ENCODE measurements around the gene CYP2S1. TPM values are rescaled to one million over a fixed set of nuclear protein-coding genes. Genes with fewer than 3 reads are reported as not detected.
A peak's percentile ranks its signal among the peaks of the same experiment; 100 is the strongest.

CYP2S1 gene
- polyA plus RNA-seq, 6 donors from 2014 or later = not detected

- Mint-ChIP-seq H3K36me3 (no peaks in the 10 kb centered on the region), H3K4me3 (no peak overlapping the region), H3K4me1 (peaks cover 0 to 5% (median 0%) of the 10 kb centered on the region in 3 donors), H3K27me3 (peaks cover 0 to 7% (median under 1%) of the 10 kb centered on the region in 3 donors), H3K27ac (no peak overlapping the region), H3K9me3 (no peaks in the 10 kb centered on the region)
- ATAC-seq (ENCODE audit: low read depth in 2 of 2) (no peak), DNase-seq (no peak)
Observed at GRCh38 chr19:41206456-41206855, 13.4 kb downstream of the CYP2S1 start.

- ATAC-seq (ENCODE audit: low read depth in 2 of 2) (no peak), DNase-seq (no peak)
- H3K9me3 Mint-ChIP-seq = no peaks in the 10 kb centered on the region
- peaks cover 0 to 7% (median 3%) of the 10 kb centered on the region in 3 donors for H3K27me3 Mint-ChIP-seq
- H3K27ac Mint-ChIP-seq = peak overlapping the region in 2 of 6 donors; percentile 15 to 47
- H3K36me3 Mint-ChIP-seq = no peaks in the 10 kb centered on the region
- peaks cover 0 to 5% (median 0%) of the 10 kb centered on the region in 3 donors for H3K4me1 Mint-ChIP-seq
- H3K4me3 Mint-ChIP-seq = peak overlapping the region in 1 of 8 donors; percentile 5
Observed at GRCh38 chr19:41206926-41207750, 14.1 kb downstream of the CYP2S1 start.

GRCh38 chr19:41214161-41214560 lies 21.1 kb downstream of the CYP2S1 start:
- Mint-ChIP-seq H3K27me3 (peaks cover 18 to 41% (median 37%) of the 10 kb centered on the region in 3 donors), H3K27ac (peak overlapping the region in 2 of 6 donors; percentile 57 to 84), H3K9me3 (peaks cover 0 to 3% (median 0%) of the 10 kb centered on the region in 7 donors), H3K4me3 (no peak overlapping the region), H3K4me1 (peaks cover 0 to 11% (median 7%) of the 10 kb centered on the region in 3 donors), H3K36me3 (no peaks in the 10 kb centered on the region)
- ATAC-seq (ENCODE audit: low read depth in 2 of 2) = no peak
- no peak for DNase-seq

GRCh38 chr19:41217741-41218140 lies 24.7 kb downstream of the CYP2S1 start:
- Mint-ChIP-seq H3K9me3 (peaks cover 0 to 3% (median 0%) of the 10 kb centered on the region in 7 donors), H3K27me3 (peaks cover 32 to 75% (median 69%) of the 10 kb centered on the region in 3 donors), H3K36me3 (peaks cover 0 to 6% of the 10 kb centered on the region in 2 donors), H3K4me1 (peaks cover 0 to 15% (median 7%) of the 10 kb centered on the region in 3 donors), H3K4me3 (no peak overlapping the region), H3K27ac (no peak overlapping the region)
- ATAC-seq (ENCODE audit: low read depth in 2 of 2) = no peak
- DNase-seq = no peak

- ATAC-seq (ENCODE audit: low read depth in 2 of 2) (no peak), DNase-seq (no peak)
- Mint-ChIP-seq H3K9me3 (peaks cover 0 to 3% (median 0%) of the 10 kb centered on the region in 7 donors), H3K27me3 (peaks cover 35 to 80% (median 73%) of the 10 kb centered on the region in 3 donors), H3K4me1 (peaks cover 0 to 15% (median 7%) of the 10 kb centered on the region in 3 donors), H3K4me3 (peak overlapping the region in 1 of 8 donors; percentile 20), H3K36me3 (peaks cover 0 to 6% of the 10 kb centered on the region in 2 donors), H3K27ac (no peak overlapping the region)
Observed at GRCh38 chr19:41218249-41218614, 25.2 kb downstream of the CYP2S1 start.

GRCh38 chr19:41218615-41219507 lies 25.8 kb downstream of the CYP2S1 start, which contains the start of gene AXL:
AXL (plus strand) TSS chr19:41219223; CDS start chr19:41219393, 170 bp downstream.
- DNase-seq = no peak
- H3K9me3 Mint-ChIP-seq = peaks cover 0 to 3% (median 0%) of the 10 kb centered on the region in 7 donors
- no peak for ATAC-seq (ENCODE audit: low read depth in 2 of 2)
- H3K4me1 Mint-ChIP-seq = peaks cover 0 to 15% (median 7%) of the 10 kb centered on the region in 3 donors
- peak within 1 kb of the TSS in 1 of 8 donors; percentile 20 for H3K4me3 Mint-ChIP-seq
- H3K27me3 Mint-ChIP-seq = peaks cover 38 to 87% (median 79%) of the 10 kb centered on the region in 3 donors
- peak within 1 kb of the TSS in 3 of 6 donors; percentile 49 to 78 (median 59) for H3K27ac Mint-ChIP-seq
- peaks cover 0 to 6% of the 10 kb centered on the region in 2 donors for H3K36me3 Mint-ChIP-seq

GRCh38 chr19:41219924-41220567 lies 27.0 kb downstream of the CYP2S1 start:
- Mint-ChIP-seq H3K9me3 (no peaks in the 10 kb centered on the region), H3K27ac (peak overlapping the region in 1 of 6 donors; percentile 78), H3K4me3 (no peak overlapping the region), H3K27me3 (peaks cover 47 to 92% (median 83%) of the 10 kb centered on the region in 3 donors), H3K4me1 (peaks cover 0 to 15% (median 7%) of the 10 kb centered on the region in 3 donors), H3K36me3 (peaks cover 0 to 6% of the 10 kb centered on the region in 2 donors)
- DNase-seq = no peak
- no peak for ATAC-seq (ENCODE audit: low read depth in 2 of 2)

GRCh38 chr19:41220811-41221210 lies 27.8 kb downstream of the CYP2S1 start:
- Mint-ChIP-seq H3K36me3 (peaks cover 0 to 6% of the 10 kb centered on the region in 2 donors), H3K9me3 (no peaks in the 10 kb centered on the region), H3K4me3 (peak overlapping the region in 1 of 8 donors; percentile 52), H3K4me1 (peaks cover 3 to 20% (median 11%) of the 10 kb centered on the region in 3 donors), H3K27me3 (peaks cover 54 to 98% (median 90%) of the 10 kb centered on the region in 3 donors), H3K27ac (peak overlapping the region in 2 of 6 donors; percentile 4 to 72)
- DNase-seq (no peak), ATAC-seq (ENCODE audit: low read depth in 2 of 2) (no peak)

- no peak for ATAC-seq (ENCODE audit: low read depth in 2 of 2)
- H3K9me3 Mint-ChIP-seq = no peaks in the 10 kb centered on the region
- H3K4me3 Mint-ChIP-seq = no peak overlapping the region
Observed at GRCh38 chr19:41221514-41222205, 28.6 kb downstream of the CYP2S1 start.

GRCh38 chr19:41222240-41222639 lies 29.2 kb downstream of the CYP2S1 start:
- peaks cover 11 to 18% (median 12%) of the 10 kb centered on the region in 3 donors for H3K4me1 Mint-ChIP-seq
- no peak for ATAC-seq (ENCODE audit: low read depth in 2 of 2)
- H3K4me3 Mint-ChIP-seq = no peak overlapping the region
- peaks cover 53 to 95% (median 83%) of the 10 kb centered on the region in 3 donors for H3K27me3 Mint-ChIP-seq
- no peaks in the 10 kb centered on the region for H3K9me3 Mint-ChIP-seq
- H3K36me3 Mint-ChIP-seq = peaks cover 0 to 6% of the 10 kb centered on the region in 2 donors
- H3K27ac Mint-ChIP-seq = no peak overlapping the region
- no peak for DNase-seq

More at GRCh38 chr19:41221514-41222205, 28.6 kb downstream of the CYP2S1 start:
- peaks cover 0 to 6% of the 10 kb centered on the region in 2 donors for H3K36me3 Mint-ChIP-seq
- peaks cover 52 to 95% (median 89%) of the 10 kb centered on the region in 3 donors for H3K27me3 Mint-ChIP-seq
- no peak for DNase-seq
- no peak overlapping the region for H3K27ac Mint-ChIP-seq
- peaks cover 7 to 22% (median 11%) of the 10 kb centered on the region in 3 donors for H3K4me1 Mint-ChIP-seq

GRCh38 chr19:41223431-41224234 lies 30.6 kb downstream of the CYP2S1 start:
- ATAC-seq (ENCODE audit: low read depth in 2 of 2) (no peak), DNase-seq (no peak)
- Mint-ChIP-seq H3K36me3 (peaks cover 0 to 6% of the 10 kb centered on the region in 2 donors), H3K27me3 (peaks cover 50 to 90% (median 79%) of the 10 kb centered on the region in 3 donors), H3K27ac (no peak overlapping the region), H3K9me3 (no peaks in the 10 kb centered on the region), H3K4me3 (no peak overlapping the region), H3K4me1 (peaks cover 8 to 15% (median 12%) of the 10 kb centered on the region in 3 donors)
